Parathyroid adenoma (tissue), 2 donors: ENCODE data around the gene P4HA1.

ENCODE experiments used
- H2AFZ ChIP-seq: fragments of 300-600 bp; sonication (generic); one replicate; pipeline ENCODE4 v1.7.0; 2017; ENCODE audit warnings: antibody characterized with exemption, mild to moderate bottlenecking
- H3K27ac ChIP-seq: fragments of 300-600 bp; sonication (generic); one replicate; pipeline ENCODE4 v1.7.0; 2017
- H3K27me3 ChIP-seq: fragments of 300-600 bp; sonication (generic); one replicate; pipeline ENCODE4 v1.7.0; 2017; ENCODE audit warnings: low read length; ENCODE audit not compliant: control insufficient read depth, insufficient read depth
- H3K36me3 ChIP-seq: fragments of 300-600 bp; sonication (generic); one replicate; pipeline ENCODE4 v1.7.0; 2017; ENCODE audit warnings: low read length; ENCODE audit not compliant: control insufficient read depth, insufficient read depth
- H3K4me1 ChIP-seq: fragments of 300-600 bp; sonication (generic); one replicate; pipeline ENCODE4 v1.7.0; 2017; ENCODE audit warnings: control low read depth
- H3K4me2 ChIP-seq: fragments of 300-600 bp; sonication (generic); one replicate; pipeline ENCODE4 v1.7.0; 2017; ENCODE audit warnings: low read length
- H3K4me3 ChIP-seq: fragments of 300-600 bp; sonication (generic); one replicate; pipeline ENCODE4 v1.7.0; 2017; ENCODE audit warnings: low read depth, low read length
- H3K79me2 ChIP-seq: fragments of 300-600 bp; sonication (generic); one replicate; pipeline ENCODE4 v1.7.0; 2017; ENCODE audit warnings: control low read depth
- H3K9ac ChIP-seq: fragments of 300-600 bp; sonication (generic); one replicate; pipeline ENCODE4 v1.7.0; 2017; ENCODE audit warnings: mild to moderate bottlenecking
- H3K9me3 ChIP-seq: fragments of 300-600 bp; sonication (generic); one replicate; pipeline ENCODE4 v1.7.0; 2017; ENCODE audit warnings: low read length; ENCODE audit not compliant: control insufficient read depth
- TF ChIP-seq, protein P1 (sequence below): fragments of 300-600 bp; sonication (generic); IDR thresholded peaks from one replicate; pipeline ENCODE4 v1.7.0; 2017; ENCODE audit warnings: antibody characterized with exemption, mild to moderate bottlenecking
- donor health status: primary hyperparathyroidism.

P4HA1 gene

DNA sequence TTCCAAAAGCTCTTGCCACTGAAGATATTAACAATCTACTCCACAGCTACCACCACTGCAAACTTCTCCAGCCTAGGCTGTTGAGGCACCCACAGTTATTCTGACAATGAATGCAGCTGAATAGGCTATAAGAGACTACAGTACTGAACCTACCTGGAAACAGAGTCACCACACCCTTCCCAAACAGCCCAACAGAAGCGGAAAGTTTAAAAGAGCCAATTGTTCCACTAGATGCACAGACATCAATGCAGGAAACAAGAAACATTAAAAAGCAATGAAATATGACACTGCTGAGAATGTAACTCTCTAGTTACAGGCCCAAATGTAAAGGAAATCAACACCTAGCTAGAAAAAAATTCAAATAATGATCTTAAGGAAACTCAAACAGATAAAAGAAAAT is 77.6 kb downstream of the P4HA1 start:
- Histone ChIP-seq H3K9me3 (no peaks in the 10 kb centered on the region), H3K36me3 (no peaks in the 10 kb centered on the region), H3K4me1 (no peaks in the 10 kb centered on the region), H3K4me3 (no peak overlapping the region), H3K4me2 (no peak overlapping the region), H3K79me2 (no peaks in the 10 kb centered on the region), H3K27me3 (no peaks in the 10 kb centered on the region), H3K9ac (no peak overlapping the region), H3K27ac (no peak overlapping the region), H2AFZ (no peak overlapping the region)
- TF ChIP-seq, protein P1, sequence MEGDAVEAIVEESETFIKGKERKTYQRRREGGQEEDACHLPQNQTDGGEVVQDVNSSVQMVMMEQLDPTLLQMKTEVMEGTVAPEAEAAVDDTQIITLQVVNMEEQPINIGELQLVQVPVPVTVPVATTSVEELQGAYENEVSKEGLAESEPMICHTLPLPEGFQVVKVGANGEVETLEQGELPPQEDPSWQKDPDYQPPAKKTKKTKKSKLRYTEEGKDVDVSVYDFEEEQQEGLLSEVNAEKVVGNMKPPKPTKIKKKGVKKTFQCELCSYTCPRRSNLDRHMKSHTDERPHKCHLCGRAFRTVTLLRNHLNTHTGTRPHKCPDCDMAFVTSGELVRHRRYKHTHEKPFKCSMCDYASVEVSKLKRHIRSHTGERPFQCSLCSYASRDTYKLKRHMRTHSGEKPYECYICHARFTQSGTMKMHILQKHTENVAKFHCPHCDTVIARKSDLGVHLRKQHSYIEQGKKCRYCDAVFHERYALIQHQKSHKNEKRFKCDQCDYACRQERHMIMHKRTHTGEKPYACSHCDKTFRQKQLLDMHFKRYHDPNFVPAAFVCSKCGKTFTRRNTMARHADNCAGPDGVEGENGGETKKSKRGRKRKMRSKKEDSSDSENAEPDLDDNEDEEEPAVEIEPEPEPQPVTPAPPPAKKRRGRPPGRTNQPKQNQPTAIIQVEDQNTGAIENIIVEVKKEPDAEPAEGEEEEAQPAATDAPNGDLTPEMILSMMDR, result no peak

DNA sequence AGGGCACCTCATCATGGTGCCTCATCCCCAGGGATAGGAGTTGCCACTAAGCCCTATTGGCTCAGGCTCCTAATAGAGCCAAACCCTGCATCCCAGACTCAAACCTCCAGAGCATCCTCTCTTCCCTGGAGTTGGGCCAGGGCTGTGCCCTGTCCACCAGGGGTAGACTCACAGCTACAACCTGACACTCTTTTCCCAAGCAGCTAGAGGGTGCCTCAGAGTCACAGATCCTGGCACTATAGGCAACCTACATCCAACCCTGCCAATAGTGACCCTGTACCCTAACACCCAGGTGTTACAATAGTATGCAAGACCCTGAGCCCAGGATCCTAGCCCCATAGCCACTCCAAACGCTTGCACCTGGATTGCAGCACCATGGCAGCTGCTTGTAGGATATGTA is 78.0 kb downstream of the P4HA1 start:
- Histone ChIP-seq H3K9ac (no peak overlapping the region), H3K27ac (no peak overlapping the region), H3K27me3 (no peaks in the 10 kb centered on the region)

DNA sequence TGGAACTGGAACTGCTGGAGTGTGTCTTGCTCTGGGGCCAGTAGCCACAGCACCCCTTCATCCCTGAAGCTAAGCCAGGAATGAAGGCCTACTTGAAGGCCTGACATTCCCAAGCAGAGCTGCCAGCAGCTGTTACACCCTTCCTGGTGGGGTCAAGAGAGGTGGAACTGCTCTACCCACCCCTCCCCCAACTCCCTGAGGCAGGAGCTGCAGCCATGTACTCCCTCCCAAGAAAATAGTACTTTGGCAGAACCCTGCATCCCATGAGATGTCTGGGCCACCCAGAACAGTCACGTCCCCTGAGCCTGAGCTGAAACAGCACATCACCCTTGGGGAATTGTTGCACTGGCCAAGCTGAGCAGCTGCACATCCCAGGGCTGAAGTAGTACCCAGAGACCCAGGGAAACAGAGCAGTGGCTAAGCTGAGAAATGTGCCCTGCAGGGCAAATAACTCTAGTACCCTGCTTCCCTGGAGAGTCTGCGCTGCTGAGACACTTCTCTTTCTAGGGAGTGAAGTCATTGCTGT is 78.6 kb downstream of the P4HA1 start:
- no peaks in the 10 kb centered on the region for H3K27me3 ChIP-seq
- H3K27ac ChIP-seq, result no peak overlapping the region
- H2AFZ ChIP-seq, result no peak overlapping the region
- H3K36me3 ChIP-seq, result no peaks in the 10 kb centered on the region
- H3K9me3 ChIP-seq, result no peaks in the 10 kb centered on the region
- H3K4me3 ChIP-seq, result no peak overlapping the region
- H3K9ac ChIP-seq, result no peak overlapping the region
- no peak overlapping the region for H3K4me2 ChIP-seq
- H3K4me1 ChIP-seq, result no peaks in the 10 kb centered on the region
- H3K79me2 ChIP-seq, result no peaks in the 10 kb centered on the region
- TF ChIP-seq, protein P1, result no peak

More for the DNA sequence above, 78.0 kb downstream of the P4HA1 start:
- Histone ChIP-seq H2AFZ (no peak overlapping the region), H3K79me2 (no peaks in the 10 kb centered on the region), H3K4me2 (no peak overlapping the region), H3K9me3 (no peaks in the 10 kb centered on the region), H3K4me3 (no peak overlapping the region), H3K36me3 (no peaks in the 10 kb centered on the region), H3K4me1 (no peaks in the 10 kb centered on the region)
- TF ChIP-seq, protein P1, result no peak

DNA sequence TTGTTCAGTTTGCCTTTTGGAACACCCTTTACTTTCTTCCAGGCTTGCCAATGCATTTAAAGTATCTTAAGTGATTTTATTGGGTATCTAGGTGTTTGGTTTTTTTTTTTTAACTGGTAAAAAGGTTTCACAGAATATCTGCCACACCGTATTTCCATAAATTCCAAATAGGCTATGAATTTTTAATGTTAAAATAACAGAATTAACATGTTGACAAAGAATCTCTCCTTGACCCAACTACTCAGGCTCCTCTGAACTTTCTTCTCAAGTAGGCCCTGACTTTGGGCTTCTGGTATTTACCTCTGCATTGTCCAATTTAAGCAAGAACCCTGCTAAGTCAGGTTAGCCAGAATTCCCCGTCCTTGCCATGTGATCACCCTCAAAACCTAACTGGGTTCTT is 80.9 kb downstream of the P4HA1 start:
- Histone ChIP-seq H3K4me1 (no peaks in the 10 kb centered on the region), H2AFZ (no peak overlapping the region), H3K27ac (no peak overlapping the region), H3K36me3 (no peaks in the 10 kb centered on the region), H3K9me3 (no peaks in the 10 kb centered on the region), H3K79me2 (no peaks in the 10 kb centered on the region), H3K4me3 (no peak overlapping the region), H3K27me3 (no peaks in the 10 kb centered on the region), H3K4me2 (no peak overlapping the region), H3K9ac (no peak overlapping the region)
- TF ChIP-seq, protein P1, result no peak

DNA sequence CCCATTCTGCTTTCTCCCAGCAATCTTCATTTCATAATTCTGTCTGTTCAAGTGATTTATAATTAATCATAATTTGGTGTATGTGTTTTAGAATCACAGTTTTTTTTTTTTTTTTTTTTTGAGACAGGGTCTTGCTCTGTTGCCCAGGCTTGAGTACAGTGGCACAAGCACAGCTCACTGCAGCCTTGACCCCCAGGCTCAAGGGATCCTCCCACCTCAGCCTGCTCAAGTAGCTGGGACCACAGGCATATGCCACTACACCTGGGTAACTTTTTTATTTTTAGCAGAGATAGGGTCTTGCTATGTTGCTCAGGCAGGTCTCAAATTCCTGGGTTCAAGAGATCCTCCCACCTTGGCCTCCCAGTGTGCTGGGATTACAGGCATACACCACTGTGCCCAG is 92.8 kb downstream of the P4HA1 start:
- TF ChIP-seq, protein P1, result no peak
- Histone ChIP-seq H3K4me2 (no peak overlapping the region), H3K79me2 (no peaks in the 10 kb centered on the region), H3K4me3 (no peak overlapping the region), H3K27me3 (no peaks in the 10 kb centered on the region), H3K27ac (no peak overlapping the region), H2AFZ (no peak overlapping the region), H3K9me3 (no peaks in the 10 kb centered on the region), H3K4me1 (no peaks in the 10 kb centered on the region), H3K36me3 (no peaks in the 10 kb centered on the region), H3K9ac (no peak overlapping the region)
